AG04450 (cell line): Measurements from ENCODE around the gene TNN. TPM values are rescaled to one million over a fixed set of nuclear protein-coding genes. Genes with fewer than 3 reads are reported as not detected.

Experiments
- CTCF ChIA-PET: fragments of 300-600, 350-600 bp; formaldehyde crosslinking; extraction: SDS; loops from one replicate; lab custom pipeline; 2022; ENCODE audit warnings: antibody characterized with exemption, inconsistent platforms; lab: Charles Lee
- POLR2A ChIA-PET: fragments of 350-600 bp; formaldehyde crosslinking; extraction: SDS; loops from one replicate; lab custom pipeline; 2021; ENCODE audit warnings: antibody characterized with exemption, inconsistent platforms; lab: Yijun Ruan, JAX
- DNase-seq: peaks from one replicate; pipeline ENCODE4 v3.0.0-alpha.2; 2011; ENCODE audit warnings: low read depth, low spot score
- H3K27ac ChIP-seq: one replicate; pipeline ENCODE4 v1.5.1; 2012; ENCODE audit warnings: low read depth, low read length, control low read depth
- H3K27me3 ChIP-seq: one replicate; pipeline ENCODE4 v1.6.0; 2012; ENCODE audit warnings: low read length; ENCODE audit not compliant: control insufficient read depth, insufficient read depth
- H3K4me3 ChIP-seq: 2 replicates; pipeline ENCODE4 v1.5.1; 2011; ENCODE audit warnings: mild to moderate bottlenecking, low read depth, low read length, control low read depth
- H3K9me3 ChIP-seq: 2 replicates; pipeline ENCODE4 v1.5.1; 2012; ENCODE audit warnings: low read length; ENCODE audit not compliant: control insufficient read depth, insufficient read depth
- polyA plus RNA-seq: library from polyadenylated mRNA; depleted of rRNA; stranded (reverse); fragments of >200 nt; gene quantifications from 2 replicates; pipeline ENCODE4 v1.2.3, GENCODE V29; 2011
- TF ChIP-seq, protein P1 (sequence below): IDR thresholded peaks from 2 replicates; pipeline ENCODE4 v1.5.1; 2011; ENCODE audit warnings: low read depth, low read length, control low read depth, inconsistent platforms

The TNN gene
- polyA plus RNA-seq, 1 experiment = not detected

- CTCF ChIA-PET = interaction anchor here (2.0 kb wide), 1 partner anchor 11 kb away, joined by 9 read pairs; no protein-coding TSS in a partner anchor
- POLR2A ChIA-PET = no interaction called here
- TF ChIP-seq, protein P1, sequence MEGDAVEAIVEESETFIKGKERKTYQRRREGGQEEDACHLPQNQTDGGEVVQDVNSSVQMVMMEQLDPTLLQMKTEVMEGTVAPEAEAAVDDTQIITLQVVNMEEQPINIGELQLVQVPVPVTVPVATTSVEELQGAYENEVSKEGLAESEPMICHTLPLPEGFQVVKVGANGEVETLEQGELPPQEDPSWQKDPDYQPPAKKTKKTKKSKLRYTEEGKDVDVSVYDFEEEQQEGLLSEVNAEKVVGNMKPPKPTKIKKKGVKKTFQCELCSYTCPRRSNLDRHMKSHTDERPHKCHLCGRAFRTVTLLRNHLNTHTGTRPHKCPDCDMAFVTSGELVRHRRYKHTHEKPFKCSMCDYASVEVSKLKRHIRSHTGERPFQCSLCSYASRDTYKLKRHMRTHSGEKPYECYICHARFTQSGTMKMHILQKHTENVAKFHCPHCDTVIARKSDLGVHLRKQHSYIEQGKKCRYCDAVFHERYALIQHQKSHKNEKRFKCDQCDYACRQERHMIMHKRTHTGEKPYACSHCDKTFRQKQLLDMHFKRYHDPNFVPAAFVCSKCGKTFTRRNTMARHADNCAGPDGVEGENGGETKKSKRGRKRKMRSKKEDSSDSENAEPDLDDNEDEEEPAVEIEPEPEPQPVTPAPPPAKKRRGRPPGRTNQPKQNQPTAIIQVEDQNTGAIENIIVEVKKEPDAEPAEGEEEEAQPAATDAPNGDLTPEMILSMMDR = no peak
- no peak for DNase-seq
- H3K27ac ChIP-seq = no peak overlapping the region
- no peaks in the 10 kb centered on the region for H3K27me3 ChIP-seq
- H3K9me3 ChIP-seq = no peaks in the 10 kb centered on the region
- H3K4me3 ChIP-seq = no peak overlapping the region
Measured at GRCh38 chr1:175162955-175163354, 95.3 kb downstream of the TNN start.

GRCh38 chr1:175163702-175164101, 96.1 kb downstream of the TNN start:
- no peak overlapping the region for H3K27ac ChIP-seq
- H3K9me3 ChIP-seq = no peaks in the 10 kb centered on the region
- TF ChIP-seq, protein P1 = no peak
- no peaks in the 10 kb centered on the region for H3K27me3 ChIP-seq
- no peak for DNase-seq
- CTCF ChIA-PET = interaction anchor here (1.5 to 1.9 kb wide), 2 partner anchors 9 to 12 kb away, joined by 4 to 7 read pairs; no protein-coding TSS in a partner anchor
- no peak overlapping the region for H3K4me3 ChIP-seq
- POLR2A ChIA-PET = no interaction called here

DNA sequence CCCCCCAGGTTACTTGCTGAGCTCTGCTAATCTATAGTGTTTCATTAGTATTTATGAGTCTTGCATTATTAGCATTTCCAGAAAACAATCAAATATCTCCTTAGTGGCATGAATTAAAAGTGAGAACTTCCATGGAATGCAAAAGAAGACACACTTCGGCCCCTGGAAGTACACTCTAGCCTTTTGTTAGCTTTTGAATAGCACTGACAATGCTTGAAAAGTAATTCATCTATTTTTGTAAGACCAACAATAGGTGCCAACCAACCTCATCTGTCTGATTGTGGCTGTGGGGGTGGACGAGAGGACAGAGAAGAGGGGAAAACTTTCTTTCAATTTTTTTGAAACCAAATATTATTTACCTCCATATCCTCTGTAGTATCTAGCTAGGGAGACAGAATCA, 97.1 kb downstream of the TNN start:
- POLR2A ChIA-PET = no interaction called here

GRCh38 chr1:175166746-175167145, 99.1 kb downstream of the TNN start:
- CTCF ChIA-PET = no interaction called here
- Histone ChIP-seq H3K27me3 (no peaks in the 10 kb centered on the region), H3K4me3 (no peak overlapping the region), H3K27ac (no peak overlapping the region), H3K9me3 (no peaks in the 10 kb centered on the region)
- TF ChIP-seq, protein P1 = no peak
- no peak for DNase-seq
- POLR2A ChIA-PET = no interaction called here

More for the DNA sequence above, 97.1 kb downstream of the TNN start:
- H3K27ac ChIP-seq = no peak overlapping the region
- TF ChIP-seq, protein P1 = no peak
- CTCF ChIA-PET = interaction anchor here (1.5 to 1.9 kb wide), 2 partner anchors 10 to 13 kb away, joined by 4 to 7 read pairs; no protein-coding TSS in a partner anchor
- DNase-seq = no peak
- H3K4me3 ChIP-seq = no peak overlapping the region
- H3K9me3 ChIP-seq = no peaks in the 10 kb centered on the region
- no peaks in the 10 kb centered on the region for H3K27me3 ChIP-seq

DNA sequence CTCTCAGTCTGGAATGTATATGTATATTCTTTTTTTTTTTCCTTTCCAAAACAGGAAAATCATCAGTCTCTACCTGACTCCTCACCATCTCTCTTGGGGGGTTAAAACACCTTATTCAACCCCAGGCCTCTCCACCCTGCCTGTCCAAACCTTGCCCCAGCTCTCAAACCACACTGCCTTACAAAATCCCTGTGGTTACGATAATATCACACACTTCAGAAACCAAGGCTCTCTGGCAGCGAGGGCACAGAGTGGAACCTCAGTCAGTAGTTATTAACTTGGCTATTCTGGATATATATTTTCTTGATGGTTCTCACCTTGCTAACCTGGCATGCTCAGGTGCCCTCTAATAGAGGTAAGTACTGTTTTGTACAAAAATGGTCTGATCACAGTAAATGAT, 100.2 kb downstream of the TNN start:
- no peak overlapping the region for H3K4me3 ChIP-seq
- H3K27me3 ChIP-seq = no peaks in the 10 kb centered on the region
- no peak overlapping the region for H3K27ac ChIP-seq
- ChIA-PET POLR2A (no interaction called here), CTCF (interaction anchor here (1.0 kb wide), 1 partner anchor 13 kb away, joined by 4 read pairs; no protein-coding TSS in a partner anchor)
- TF ChIP-seq, protein P1 = no peak
- H3K9me3 ChIP-seq = no peaks in the 10 kb centered on the region
- no peak for DNase-seq
